NCI-H1105 (cell line): Measurements from ENCODE around the gene C11orf97.
"Not testable (repeated sequence)": the region's sequence is repeated elsewhere in the genome, so short reads cannot be mapped to it uniquely, and the experiment has no call there.

Experiments used
- DNase-seq: peaks from one replicate; lab custom pipeline; 2025; lab: John Stamatoyannopoulos, UW

The C11orf97 gene

GRCh38 chr11:94511932-94512781 lies at the start of gene C11orf97:
TSS of gene C11orf97 (plus strand) at chr11:94512461. CDS start at chr11:94512529, 68 bp downstream.
- DNase-seq = no peak

- DNase-seq = no peak
Measured at GRCh38 chr11:94469416-94469815, 42.8 kb upstream of the C11orf97 start.

- no peak for DNase-seq
Measured at GRCh38 chr11:94472916-94473799, 39.1 kb upstream of the C11orf97 start.

- no peak for DNase-seq
Measured at GRCh38 chr11:94477624-94478023, 34.6 kb upstream of the C11orf97 start.

- no peak for DNase-seq
Measured at GRCh38 chr11:94481342-94481741, 30.9 kb upstream of the C11orf97 start.

- no peak for DNase-seq
Measured at GRCh38 chr11:94486068-94486467, 26.2 kb upstream of the C11orf97 start.

GRCh38 chr11:94493281-94494125 lies 18.8 kb upstream of the C11orf97 start, which contains the start of the genes ANKRD49 and MRE11:
TSS of gene ANKRD49 (plus strand) at chr11:94493984. CDS start at chr11:94496694, 2,710 bp downstream.
TSS of gene MRE11 (minus strand) at chr11:94493844. CDS start at chr11:94492801, 1,043 bp downstream.
- DNase-seq = peak; percentile 98

- DNase-seq = no peak
Measured at GRCh38 chr11:94494126-94494680, 18.1 kb upstream of the C11orf97 start.

GRCh38 chr11:94500181-94500580 lies 12.1 kb upstream of the C11orf97 start:
- DNase-seq = no peak

- DNase-seq = no peak
Measured at GRCh38 chr11:94501522-94501921, 10.7 kb upstream of the C11orf97 start.

- peak; percentile 27 for DNase-seq
Measured at GRCh38 chr11:94504689-94505293, 7.5 kb upstream of the C11orf97 start.

GRCh38 chr11:94506513-94506912 lies 5.7 kb upstream of the C11orf97 start:
- not testable (repeated sequence) for DNase-seq

- DNase-seq = no peak
Measured at GRCh38 chr11:94507485-94507884, 4.8 kb upstream of the C11orf97 start.

- DNase-seq = peak; percentile 87
Measured at GRCh38 chr11:94513091-94513490, 830 bp downstream of the C11orf97 start.

GRCh38 chr11:94515398-94515797 lies 3.1 kb downstream of the C11orf97 start:
- no peak for DNase-seq

- DNase-seq = no peak
Measured at GRCh38 chr11:94516725-94517124, 4.5 kb downstream of the C11orf97 start.

GRCh38 chr11:94518300-94518699 lies 6.0 kb downstream of the C11orf97 start:
- DNase-seq = no peak

- DNase-seq = no peak
Measured at GRCh38 chr11:94519478-94520084, 7.3 kb downstream of the C11orf97 start.

GRCh38 chr11:94521684-94522083 lies 9.4 kb downstream of the C11orf97 start:
- no peak for DNase-seq

GRCh38 chr11:94524341-94524740 lies 12.1 kb downstream of the C11orf97 start:
- DNase-seq = no peak
